ENCODE data around the gene NUDT9.

DNA sequence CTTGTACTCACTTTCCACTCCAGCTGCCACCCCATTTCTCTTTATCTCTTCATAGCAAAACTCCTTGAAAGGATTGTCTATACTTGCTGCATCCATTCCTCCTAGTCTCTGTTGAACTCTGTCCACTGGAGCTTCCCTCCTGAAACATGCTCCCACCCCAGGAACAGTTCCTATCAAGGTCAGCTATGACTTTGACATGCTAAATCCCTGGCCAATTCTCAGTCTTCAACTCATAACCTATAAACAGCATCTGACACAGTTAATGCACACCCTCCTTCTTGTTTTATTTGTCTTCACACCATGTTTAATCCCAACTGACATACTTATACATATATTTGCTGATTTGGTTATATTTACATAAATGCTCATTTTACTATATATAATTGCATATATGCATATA is 59.0 kb downstream of the NUDT9 start:
- TF ChIP-seq, protein P1, sequence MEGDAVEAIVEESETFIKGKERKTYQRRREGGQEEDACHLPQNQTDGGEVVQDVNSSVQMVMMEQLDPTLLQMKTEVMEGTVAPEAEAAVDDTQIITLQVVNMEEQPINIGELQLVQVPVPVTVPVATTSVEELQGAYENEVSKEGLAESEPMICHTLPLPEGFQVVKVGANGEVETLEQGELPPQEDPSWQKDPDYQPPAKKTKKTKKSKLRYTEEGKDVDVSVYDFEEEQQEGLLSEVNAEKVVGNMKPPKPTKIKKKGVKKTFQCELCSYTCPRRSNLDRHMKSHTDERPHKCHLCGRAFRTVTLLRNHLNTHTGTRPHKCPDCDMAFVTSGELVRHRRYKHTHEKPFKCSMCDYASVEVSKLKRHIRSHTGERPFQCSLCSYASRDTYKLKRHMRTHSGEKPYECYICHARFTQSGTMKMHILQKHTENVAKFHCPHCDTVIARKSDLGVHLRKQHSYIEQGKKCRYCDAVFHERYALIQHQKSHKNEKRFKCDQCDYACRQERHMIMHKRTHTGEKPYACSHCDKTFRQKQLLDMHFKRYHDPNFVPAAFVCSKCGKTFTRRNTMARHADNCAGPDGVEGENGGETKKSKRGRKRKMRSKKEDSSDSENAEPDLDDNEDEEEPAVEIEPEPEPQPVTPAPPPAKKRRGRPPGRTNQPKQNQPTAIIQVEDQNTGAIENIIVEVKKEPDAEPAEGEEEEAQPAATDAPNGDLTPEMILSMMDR (conservative IDR thresholded peaks at IDR 0.05; ENCODE audit: low read depth, low read length), result no peak
- TF ChIP-seq EZH2 (IDR thresholded peaks at IDR 0.05; ENCODE audit: borderline replicate concordance, low read depth, low read length, poor library complexity, severe bottlenecking), result no peak
